Amygdala (tissue), 56 donors: Measurements from ENCODE around the gene AGER.
"Not testable (repeated sequence)": the region's sequence is repeated elsewhere in the genome, so short reads cannot be mapped to it uniquely, and the experiment has no call there.

Experiments
- DNase-seq, 56 donors: peaks; one replicate each; lab custom pipeline; 2025; lab: John Stamatoyannopoulos, UW

AGER gene

GRCh38 chr6:32184084-32184640 lies at the start of gene AGER:
AGER (minus strand) TSS chr6:32184253; CDS start chr6:32184222, 31 bp downstream.
- no peak for DNase-seq

- no peak for DNase-seq
Measured at GRCh38 chr6:32226434-32226833, 42.4 kb upstream of the AGER start.

DNA sequence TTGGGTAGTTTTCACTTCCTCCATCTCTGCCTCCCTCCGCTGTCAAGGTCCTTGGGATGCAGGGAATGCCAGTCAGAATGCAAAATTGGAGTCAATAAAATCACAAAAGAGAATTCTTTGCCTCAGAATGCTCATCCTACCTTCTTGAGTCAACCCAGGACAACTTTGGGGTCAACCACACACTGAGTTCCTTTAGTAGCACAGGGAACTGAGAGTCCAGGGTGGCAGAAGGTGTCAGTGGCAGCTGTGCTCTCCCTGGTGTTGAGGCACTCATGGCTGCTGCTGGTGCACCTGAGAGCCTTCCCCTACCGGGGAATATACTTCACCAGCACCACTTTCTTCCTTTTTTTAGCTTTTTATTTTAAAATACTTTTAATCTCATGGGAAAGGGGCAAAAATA lies 40.6 kb upstream of the AGER start:
- DNase-seq, result no peak

- DNase-seq, result no peak
Measured at GRCh38 chr6:32223258-32224235, 39.5 kb upstream of the AGER start, which contains the start of gene NOTCH4. NOTCH4 (minus strand) TSS chr6:32224067; CDS start chr6:32223928, 139 bp downstream.

DNA sequence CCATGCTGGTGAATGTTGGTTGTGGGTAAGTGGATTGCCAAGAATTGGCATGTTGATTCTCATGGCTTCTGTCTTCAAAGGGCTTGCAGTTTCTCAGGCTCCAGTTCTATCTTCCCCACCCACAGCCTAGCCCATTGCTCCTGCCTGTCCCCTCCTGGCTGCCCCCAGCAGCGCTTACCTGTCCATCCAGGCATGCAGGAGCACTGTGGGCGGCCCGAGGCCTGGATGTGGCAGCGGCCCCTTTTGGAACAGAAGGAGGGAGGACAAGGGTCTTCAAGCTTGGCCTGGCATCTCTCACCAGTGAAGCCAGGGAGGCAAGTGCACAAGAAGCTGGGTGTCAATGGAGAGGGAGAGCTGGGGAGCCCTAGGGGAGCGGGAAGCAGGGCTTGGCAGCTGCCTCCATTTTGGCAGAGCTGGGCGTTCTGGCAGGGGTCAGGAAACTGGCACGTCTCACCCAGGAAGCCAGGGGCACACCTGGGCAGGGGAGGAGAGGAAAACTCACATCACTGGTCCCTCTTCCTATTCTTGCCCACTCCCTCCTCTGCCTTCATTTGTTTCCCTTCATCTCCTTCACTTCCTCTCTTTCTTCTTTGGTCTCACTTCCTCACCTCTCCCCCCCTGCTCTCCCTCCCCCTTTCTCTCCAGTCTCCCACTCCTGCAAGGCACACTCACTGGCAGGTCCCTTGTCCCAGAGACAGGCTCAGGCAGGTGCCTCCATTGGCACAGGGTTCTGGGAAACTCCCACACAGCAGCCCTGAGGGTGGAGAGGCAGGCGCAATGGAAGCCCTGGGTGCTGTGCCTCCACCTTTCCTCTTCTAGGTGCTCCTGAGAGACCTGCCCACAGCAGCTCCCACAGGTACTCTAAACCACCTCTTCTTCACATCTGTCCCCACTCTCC lies 38.5 kb upstream of the AGER start:
- DNase-seq, result no peak

DNA sequence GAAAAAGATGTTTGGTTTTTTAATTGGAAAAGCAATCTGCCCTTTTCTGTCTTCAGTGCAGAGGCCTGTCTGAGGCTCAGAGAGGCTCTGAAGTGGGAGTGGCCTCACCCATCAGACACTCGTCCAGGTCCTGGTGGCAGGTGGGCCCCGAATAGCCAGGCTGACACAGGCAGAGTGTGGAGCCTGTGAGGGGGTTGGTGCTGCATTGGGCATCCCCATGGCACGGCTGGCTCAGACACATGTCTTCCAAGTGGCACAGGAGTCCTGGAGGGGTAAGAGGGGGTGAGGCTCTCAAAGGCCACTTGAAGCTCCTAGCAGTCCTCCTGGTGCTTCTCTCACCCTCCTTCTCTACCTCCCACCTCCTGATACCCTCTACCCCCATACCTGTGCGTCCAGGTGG lies 36.0 kb upstream of the AGER start:
- DNase-seq, result no peak

GRCh38 chr6:32218167-32218566 lies 34.1 kb upstream of the AGER start:
- no peak for DNase-seq

DNA sequence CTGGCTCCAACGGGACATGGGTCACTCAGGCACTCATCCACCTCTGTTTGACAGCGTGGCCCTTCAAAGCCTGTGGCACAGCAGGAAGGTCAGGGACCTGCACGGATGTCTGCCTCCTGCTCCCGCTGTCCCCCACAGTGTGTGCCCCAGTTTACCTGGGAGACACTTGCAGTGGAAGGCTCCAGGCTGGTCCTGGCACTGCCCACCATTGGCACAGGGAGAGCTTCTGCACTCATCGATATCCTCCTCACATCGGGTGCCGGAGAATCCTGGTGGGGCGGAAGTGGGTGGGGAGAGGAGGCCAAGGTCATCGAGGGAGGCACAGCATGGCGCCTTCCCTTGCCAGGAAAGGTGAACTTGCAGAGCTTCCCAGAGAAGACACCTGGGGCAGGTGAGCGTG lies 32.9 kb upstream of the AGER start:
- DNase-seq, result no peak

GRCh38 chr6:32216285-32216684 lies 32.2 kb upstream of the AGER start:
- no peak for DNase-seq

- DNase-seq, result no peak
Measured at GRCh38 chr6:32215617-32216016, 31.6 kb upstream of the AGER start.

- DNase-seq, result no peak
Measured at GRCh38 chr6:32214126-32214525, 30.1 kb upstream of the AGER start.

DNA sequence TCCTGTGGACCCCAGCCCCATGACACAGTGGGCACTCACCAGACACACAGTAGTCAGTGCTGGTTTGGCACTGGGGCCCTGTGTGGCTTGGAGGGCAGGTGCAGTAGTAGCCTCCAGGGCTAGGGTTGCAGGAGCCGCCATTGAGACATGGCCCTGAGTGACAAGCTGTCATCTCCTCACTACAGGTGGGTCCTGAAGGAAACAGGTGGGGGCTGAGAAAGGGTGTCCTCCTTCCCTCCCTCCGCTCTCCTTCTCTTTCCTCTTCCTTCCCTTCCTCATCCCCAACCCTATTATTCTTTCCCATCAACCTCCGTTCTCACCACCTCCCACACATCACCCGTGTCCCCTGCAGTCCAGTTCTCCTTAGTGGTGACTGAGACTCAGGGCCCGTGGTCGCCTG lies 29.6 kb upstream of the AGER start:
- DNase-seq, result no peak

DNA sequence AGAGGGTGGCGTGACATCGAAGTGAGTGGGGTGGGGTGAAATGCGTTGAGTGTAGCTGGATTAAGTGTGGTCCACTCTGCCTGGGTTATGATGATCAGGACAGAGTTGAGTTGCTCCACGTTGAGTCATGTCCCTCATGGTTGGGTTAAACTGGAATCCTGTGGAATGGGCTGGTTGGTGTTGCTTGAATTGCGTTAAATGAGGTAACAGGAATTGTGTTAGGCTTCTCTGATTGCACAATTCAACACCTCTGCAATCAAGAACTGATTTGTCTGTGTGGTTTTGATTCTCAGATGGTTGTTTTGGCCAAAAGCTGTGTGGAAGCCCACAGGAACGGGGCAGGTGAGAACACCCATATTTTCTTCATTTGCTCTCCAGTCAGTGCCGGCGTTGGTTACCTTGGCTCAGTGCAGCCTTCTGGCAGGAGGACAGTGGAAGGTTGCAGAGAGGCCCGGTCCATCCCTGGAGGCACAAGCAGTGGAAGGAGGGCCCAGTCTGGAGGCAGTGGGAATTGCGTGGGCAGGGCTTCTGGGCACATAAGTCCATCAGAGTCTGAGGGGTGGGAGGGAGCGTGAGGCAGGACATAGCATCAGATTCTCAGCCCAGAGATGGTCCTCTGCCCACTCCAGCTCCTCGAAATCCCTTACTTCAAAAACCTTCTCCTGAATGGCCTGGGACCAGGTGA lies 28.2 kb upstream of the AGER start:
- DNase-seq, result no peak

DNA sequence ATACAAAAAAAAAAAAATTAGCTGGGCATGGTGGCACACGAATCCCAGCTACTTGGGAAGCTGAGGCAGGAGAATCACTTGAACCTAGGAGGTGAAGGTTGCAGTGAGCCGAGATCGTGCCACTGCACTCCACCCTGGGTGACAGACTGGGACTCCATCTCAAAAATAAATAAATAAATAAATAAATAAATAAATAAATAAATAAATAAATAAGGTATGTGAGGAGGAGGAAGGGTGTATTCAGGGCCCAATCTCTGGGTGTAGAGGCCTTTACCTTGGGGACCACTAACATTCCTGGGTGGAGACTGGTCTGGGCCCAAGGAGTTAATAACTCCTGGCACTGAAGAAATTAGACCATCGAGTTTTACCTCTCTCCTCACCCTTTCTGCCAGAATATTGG lies 27.4 kb upstream of the AGER start:
- DNase-seq, result not testable (repeated sequence)

- no peak for DNase-seq
Measured at GRCh38 chr6:32210191-32210601, 26.1 kb upstream of the AGER start.

DNA sequence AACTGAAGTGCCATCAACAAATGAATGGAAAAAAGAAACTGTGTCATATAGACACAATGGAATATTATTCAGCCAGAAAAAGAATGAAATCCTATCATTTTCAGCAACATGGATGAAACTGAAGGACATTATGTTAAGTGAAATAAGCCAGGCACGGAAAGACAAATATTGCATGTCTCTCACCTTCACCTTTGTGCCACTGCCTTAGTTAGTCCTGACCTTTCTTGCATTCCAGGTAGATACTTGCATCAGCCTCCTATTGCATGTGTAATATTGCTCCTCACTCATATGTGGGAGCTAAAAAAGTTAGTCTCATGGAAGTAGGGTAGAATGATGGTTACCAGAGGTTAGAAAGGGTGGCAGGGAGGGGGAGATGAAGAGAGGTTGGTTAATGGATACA lies 24.9 kb upstream of the AGER start:
- no peak for DNase-seq

- no peak for DNase-seq
Measured at GRCh38 chr6:32204268-32204715, 20.2 kb upstream of the AGER start.

DNA sequence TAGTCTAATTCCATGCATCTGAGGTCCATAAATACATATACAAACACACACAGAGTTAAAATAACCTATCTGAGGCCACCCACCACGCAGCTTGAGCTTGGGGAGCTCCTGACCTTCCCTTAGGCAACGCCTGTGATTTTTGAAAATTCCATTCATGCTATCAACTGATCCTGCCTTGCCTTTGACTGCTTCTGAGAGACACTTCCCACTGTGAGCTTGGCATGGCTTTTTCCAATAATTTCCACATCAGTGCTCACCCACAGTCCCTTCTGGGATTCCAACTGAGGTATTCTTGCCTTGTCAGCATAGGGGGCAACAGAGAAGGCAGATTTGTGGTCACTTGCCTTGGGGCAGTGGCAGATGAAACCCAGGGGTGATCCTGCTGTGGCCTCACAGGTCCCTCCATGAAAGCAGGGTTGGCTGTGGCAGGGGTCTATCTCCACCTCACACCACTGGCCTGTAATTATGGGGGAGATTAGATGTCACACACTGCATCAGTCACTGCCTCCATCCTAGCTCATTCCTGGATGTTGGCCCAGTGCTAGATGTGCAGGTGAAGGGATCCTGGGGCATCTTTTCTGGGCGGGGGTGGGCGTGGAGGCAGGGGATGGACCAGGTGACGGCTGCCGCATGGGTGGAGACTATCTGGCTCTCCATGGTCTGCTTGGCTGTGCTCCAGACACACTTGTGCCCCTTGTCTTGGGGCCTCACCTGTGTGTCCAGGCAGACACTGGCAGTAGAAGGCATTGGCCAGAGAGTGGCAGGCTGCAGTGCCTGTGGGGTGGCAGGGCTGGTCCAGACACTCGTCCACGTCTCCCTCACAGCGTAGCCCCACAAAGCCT lies 19.6 kb upstream of the AGER start:
- DNase-seq, result no peak

DNA sequence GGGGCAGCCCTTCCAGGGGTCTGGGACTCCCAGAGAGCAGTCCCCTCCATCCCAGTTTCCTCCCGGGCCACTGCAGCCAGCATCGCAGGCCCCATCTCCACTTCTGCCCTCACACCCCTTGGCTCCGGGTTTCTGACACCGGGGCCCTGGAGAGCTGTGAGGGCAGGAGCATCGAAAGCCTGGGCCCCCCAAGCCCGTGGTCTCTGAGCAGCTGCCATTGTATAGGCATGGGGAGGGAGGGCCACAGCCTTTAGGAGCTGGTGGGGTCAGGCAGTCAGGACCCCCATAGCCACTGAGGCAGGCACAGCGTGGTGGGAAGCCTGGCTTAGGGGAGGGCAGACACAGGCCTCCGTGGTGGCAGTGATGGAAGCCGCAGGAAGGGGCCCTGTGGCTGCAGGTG lies 18.1 kb upstream of the AGER start:
- DNase-seq, result no peak
